Caco-2 (cell line): ENCODE data around the gene HIVEP3. TPM values are rescaled to one million over a fixed set of nuclear protein-coding genes. Genes with fewer than 3 reads are reported as not detected.

Experiments used
- BruUV-seq: library from RNA; stranded (reverse); fragments of 400-500 nt; replicated peaks from 2 replicates; lab custom pipeline; 2021; lab: Mats Ljungman, UMichigan
- CTCF ChIA-PET: fragments of 300-600 bp; sonication (Branson Sonifier 250); formaldehyde crosslinking; loops from one replicate; lab custom pipeline; 2022; ENCODE audit warnings: antibody characterized with exemption; lab: Charles Lee
- POLR2A ChIA-PET: fragments of 300-600 bp; sonication (Branson Sonifier 250); formaldehyde crosslinking; loops from one replicate; lab custom pipeline; 2022; ENCODE audit warnings: antibody characterized with exemption; lab: Charles Lee
- DNase-seq, 2 experiments: peaks; one replicate each; pipeline versions ENCODE4 v3.0.0 to v3.0.0-alpha.2; 2020 to 2022
- H3K27me3 ChIP-seq: replicated peaks from 2 replicates; pipeline ENCODE4 v1.6.0; 2011; ENCODE audit warnings: low read length; ENCODE audit not compliant: control insufficient read depth, insufficient read depth
- H3K36me3 ChIP-seq: 2 replicates; pipeline ENCODE4 v1.5.1; 2011; ENCODE audit warnings: low read length; ENCODE audit not compliant: control insufficient read depth, insufficient read depth
- H3K4me1 ChIP-seq: fragments of 250-450 bp; sonication (Bioruptor Pico); 2 replicates; pipeline ENCODE4 v1.5.1; 2020; ENCODE audit warnings: mild to moderate bottlenecking
- H3K4me3 ChIP-seq: 2 replicates; pipeline ENCODE4 v1.5.1; 2011; ENCODE audit warnings: low read depth, mild to moderate bottlenecking, control low read depth, low read length
- H3K9me3 ChIP-seq: fragments of 250-450 bp; sonication (Bioruptor Pico); 2 replicates; pipeline ENCODE4 v1.5.1; 2020; ENCODE audit warnings: mild to moderate bottlenecking, moderate library complexity
- H3K27ac Mint-ChIP-seq: one replicate; pipeline ENCODE4 v1.8.0; 2022; ENCODE audit warnings: mixed read lengths; ENCODE audit not compliant: unreplicated experiment
- H3K27me3 Mint-ChIP-seq: one replicate; pipeline ENCODE4 v1.8.0; 2022; ENCODE audit warnings: mixed read lengths; ENCODE audit not compliant: insufficient read depth, unreplicated experiment
- H3K36me3 Mint-ChIP-seq: one replicate; pipeline ENCODE4 v1.8.0; 2022; ENCODE audit warnings: mild to moderate bottlenecking, mixed read lengths; ENCODE audit not compliant: insufficient read depth, unreplicated experiment
- H3K4me1 Mint-ChIP-seq: one replicate; pipeline ENCODE4 v1.8.0; 2022; ENCODE audit warnings: low read depth, mixed read lengths; ENCODE audit not compliant: unreplicated experiment
- H3K4me3 Mint-ChIP-seq: one replicate; pipeline ENCODE4 v1.8.0; 2022; ENCODE audit warnings: mild to moderate bottlenecking, moderate library complexity, mixed read lengths; ENCODE audit not compliant: unreplicated experiment
- H3K9me3 Mint-ChIP-seq: one replicate; pipeline ENCODE4 v1.8.0; 2022; ENCODE audit warnings: mixed read lengths; ENCODE audit not compliant: unreplicated experiment
- intact Hi-C: fragments of 100-400 bp; cut with micrococcal nuclease; formaldehyde crosslinking; loops from one replicate; pipeline ENCODE4 v1.10.0; 2022; ENCODE audit not compliant: unreplicated experiment
- total RNA-seq: library from RNA; stranded (reverse); gene quantifications from 2 replicates; pipeline ENCODE4 v1.2.3, GENCODE V29; 2022
- TF ChIP-seq, protein P1 (sequence below), 2 experiments: fragments of 200-600 bp in 1 of 2; IDR thresholded peaks; 1 replicate in 1 of 2; 2 replicates in 1 of 2; pipeline versions ENCODE4 v1.5.1 to v1.8.0; 2011 to 2022; ENCODE audit warnings: antibody characterized with exemption in 1 of 2, control low read depth in 1 of 2, inconsistent platforms in 1 of 2, low read depth in 1 of 2, low read length in 1 of 2, mild to moderate bottlenecking in 1 of 2, moderate library complexity in 1 of 2; ENCODE audit not compliant: insufficient read depth in 1 of 2, severe bottlenecking in 1 of 2, unreplicated experiment in 1 of 2

HIVEP3 gene
- total RNA-seq, 1 experiment from 2014 or later = 0.25 TPM

DNA sequence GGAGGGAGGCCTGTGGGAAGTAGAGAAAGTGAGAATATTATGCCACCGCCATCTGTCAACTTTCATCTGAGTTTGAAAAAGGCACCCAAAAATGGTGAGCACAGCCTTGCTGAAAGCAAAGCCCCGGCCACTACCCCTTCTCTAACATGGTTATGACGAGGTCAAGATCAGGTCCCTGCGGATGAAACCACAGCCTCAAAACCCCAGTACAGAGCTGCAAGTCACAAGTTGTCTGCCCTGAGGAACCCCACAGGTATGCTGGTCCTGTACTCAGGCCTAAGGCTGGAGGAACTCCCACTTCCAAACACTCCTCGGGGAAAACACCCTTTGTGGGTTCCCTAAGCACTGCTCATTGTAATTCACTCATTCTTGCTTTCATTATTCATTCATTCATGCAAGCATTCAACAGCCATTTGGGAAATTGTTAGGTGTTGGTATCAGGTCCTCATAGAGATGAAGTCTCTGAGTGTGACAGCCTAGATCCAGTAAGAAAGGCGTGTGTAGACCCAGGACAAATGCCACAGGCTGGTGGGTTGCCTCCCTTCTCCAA is 217.7 kb downstream of the HIVEP3 start:
- peaks cover 7% of the 10 kb centered on the region for H3K27me3 Mint-ChIP-seq
- TF ChIP-seq, protein P1, sequence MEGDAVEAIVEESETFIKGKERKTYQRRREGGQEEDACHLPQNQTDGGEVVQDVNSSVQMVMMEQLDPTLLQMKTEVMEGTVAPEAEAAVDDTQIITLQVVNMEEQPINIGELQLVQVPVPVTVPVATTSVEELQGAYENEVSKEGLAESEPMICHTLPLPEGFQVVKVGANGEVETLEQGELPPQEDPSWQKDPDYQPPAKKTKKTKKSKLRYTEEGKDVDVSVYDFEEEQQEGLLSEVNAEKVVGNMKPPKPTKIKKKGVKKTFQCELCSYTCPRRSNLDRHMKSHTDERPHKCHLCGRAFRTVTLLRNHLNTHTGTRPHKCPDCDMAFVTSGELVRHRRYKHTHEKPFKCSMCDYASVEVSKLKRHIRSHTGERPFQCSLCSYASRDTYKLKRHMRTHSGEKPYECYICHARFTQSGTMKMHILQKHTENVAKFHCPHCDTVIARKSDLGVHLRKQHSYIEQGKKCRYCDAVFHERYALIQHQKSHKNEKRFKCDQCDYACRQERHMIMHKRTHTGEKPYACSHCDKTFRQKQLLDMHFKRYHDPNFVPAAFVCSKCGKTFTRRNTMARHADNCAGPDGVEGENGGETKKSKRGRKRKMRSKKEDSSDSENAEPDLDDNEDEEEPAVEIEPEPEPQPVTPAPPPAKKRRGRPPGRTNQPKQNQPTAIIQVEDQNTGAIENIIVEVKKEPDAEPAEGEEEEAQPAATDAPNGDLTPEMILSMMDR (IDR thresholded peaks at IDR 0.05; ENCODE audit: insufficient read depth in 1 of 2, low read depth in 1 of 2, low read length in 1 of 2, severe bottlenecking in 1 of 2, unreplicated experiment in 1 of 2) = no peak
- no peak overlapping the region for H3K27ac Mint-ChIP-seq

DNA sequence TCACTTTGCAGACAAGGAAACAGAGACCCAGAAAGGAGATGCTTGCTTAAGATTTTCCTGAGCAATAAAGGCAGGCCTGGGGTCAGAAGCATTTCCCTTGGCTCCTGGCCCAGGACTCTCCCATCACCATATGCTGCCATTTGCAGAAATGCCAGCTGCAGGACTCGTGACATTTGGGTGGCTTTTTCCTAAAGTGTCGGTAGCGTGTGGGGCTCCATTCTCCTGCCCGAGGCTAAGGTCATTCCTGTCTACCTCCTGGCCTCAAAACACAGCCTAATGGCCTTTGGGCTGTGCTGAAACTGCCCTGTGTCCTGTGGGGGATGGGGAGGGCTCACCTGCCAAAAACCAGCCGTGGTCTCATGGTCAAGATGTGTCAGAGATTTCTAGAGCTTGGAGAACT is 218.1 kb downstream of the HIVEP3 start:
- TF ChIP-seq, protein P1 (IDR thresholded peaks at IDR 0.05; ENCODE audit: insufficient read depth in 1 of 2, low read depth in 1 of 2, low read length in 1 of 2, severe bottlenecking in 1 of 2, unreplicated experiment in 1 of 2) = no peak
- no peak overlapping the region for H3K4me3 Mint-ChIP-seq
- no peaks in the 10 kb centered on the region for H3K9me3 Mint-ChIP-seq

More for the DNA sequence above, 217.7 kb downstream of the HIVEP3 start:
- no peak for DNase-seq
- Histone ChIP-seq H3K4me3 (no peak overlapping the region), H3K9me3 (no peaks in the 10 kb centered on the region), H3K4me1 (no peaks in the 10 kb centered on the region), H3K27me3 (no peaks in the 10 kb centered on the region; the same call in 1 of the 2 replicates), H3K36me3 (no peaks in the 10 kb centered on the region)
- Mint-ChIP-seq H3K4me3 (no peak overlapping the region), H3K9me3 (no peaks in the 10 kb centered on the region), H3K4me1 (no peaks in the 10 kb centered on the region), H3K36me3 (no peaks in the 10 kb centered on the region)
- ChIA-PET CTCF (no interaction called here), POLR2A (no interaction called here)
- BruUV-seq = no TSS peak
- intact Hi-C loops = no loop called here

DNA sequence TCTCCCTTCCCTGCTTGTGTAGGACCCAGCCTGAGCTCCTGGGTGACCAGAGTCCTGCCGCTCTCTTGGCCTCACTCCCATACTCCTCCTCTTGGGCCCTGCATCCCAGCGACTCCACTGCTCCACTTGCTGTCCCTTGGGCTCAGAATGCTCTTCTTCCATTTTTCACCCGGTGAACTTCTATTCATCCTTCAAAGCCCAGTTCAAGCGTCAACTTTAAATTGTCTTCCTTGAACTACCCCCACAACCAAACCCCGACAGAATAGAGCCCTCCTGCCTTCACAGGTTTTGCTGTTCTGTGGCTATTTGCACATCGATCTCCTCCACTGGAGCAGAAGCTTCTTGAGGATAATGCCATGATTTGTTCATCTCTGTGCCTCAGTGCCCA is 218.9 kb downstream of the HIVEP3 start:
- H3K9me3 Mint-ChIP-seq = no peaks in the 10 kb centered on the region
- H3K36me3 ChIP-seq = no peaks in the 10 kb centered on the region
- H3K27ac Mint-ChIP-seq = no peak overlapping the region
- intact Hi-C loops = no loop called here
- POLR2A ChIA-PET = no interaction called here
- H3K4me3 ChIP-seq = no peak overlapping the region
- no peaks in the 10 kb centered on the region for H3K9me3 ChIP-seq
- H3K4me1 ChIP-seq = no peaks in the 10 kb centered on the region
- peaks cover 4% of the 10 kb centered on the region for H3K27me3 Mint-ChIP-seq
- CTCF ChIA-PET = no interaction called here
- H3K36me3 Mint-ChIP-seq = no peaks in the 10 kb centered on the region
- H3K27me3 ChIP-seq = no peaks in the 10 kb centered on the region
- H3K4me1 Mint-ChIP-seq = no peaks in the 10 kb centered on the region
- H3K4me3 Mint-ChIP-seq = no peak overlapping the region
- TF ChIP-seq, protein P1 (IDR thresholded peaks at IDR 0.05; ENCODE audit: insufficient read depth in 1 of 2, low read depth in 1 of 2, low read length in 1 of 2, severe bottlenecking in 1 of 2, unreplicated experiment in 1 of 2) = no peak
- no peak for DNase-seq
- BruUV-seq = no TSS peak

More for the DNA sequence above, 218.1 kb downstream of the HIVEP3 start:
- Mint-ChIP-seq H3K36me3 (no peaks in the 10 kb centered on the region), H3K27ac (no peak overlapping the region), H3K27me3 (peaks cover 7% of the 10 kb centered on the region), H3K4me1 (no peaks in the 10 kb centered on the region)
- Histone ChIP-seq H3K4me3 (no peak overlapping the region), H3K4me1 (no peaks in the 10 kb centered on the region), H3K27me3 (no peaks in the 10 kb centered on the region; the same call in 1 of the 2 replicates), H3K9me3 (no peaks in the 10 kb centered on the region), H3K36me3 (no peaks in the 10 kb centered on the region)
- POLR2A ChIA-PET = no interaction called here
- intact Hi-C loops = no loop called here
- CTCF ChIA-PET = no interaction called here
- no TSS peak for BruUV-seq
- DNase-seq = no peak
